KMS-11 (cell line): ENCODE results near the gene FGF12.

ENCODE experiments used
- H2AFZ ChIP-seq: fragments of 200-600 bp; sonication (generic); 2 replicates; pipeline ENCODE4 v1.6.1; 2016; ENCODE audit warnings: antibody characterized with exemption, mixed run types, low read depth
- H3K27ac ChIP-seq: fragments of 200-600 bp; sonication (generic); 2 replicates; pipeline ENCODE4 v1.6.1; 2016; ENCODE audit warnings: mild to moderate bottlenecking, mixed run types
- H3K27me3 ChIP-seq: fragments of 200-600 bp; sonication (generic); 2 replicates; pipeline ENCODE4 v1.6.1; 2017; ENCODE audit warnings: mild to moderate bottlenecking, low read depth, mixed run types, moderate library complexity; ENCODE audit not compliant: insufficient read depth
- H3K36me3 ChIP-seq: fragments of 200-600 bp; sonication (generic); 2 replicates; pipeline ENCODE4 v1.6.1; 2017; ENCODE audit warnings: mild to moderate bottlenecking, mixed run types; ENCODE audit not compliant: insufficient read depth
- H3K4me1 ChIP-seq: fragments of 200-600 bp; sonication (generic); 2 replicates; pipeline ENCODE4 v1.6.1; 2016; ENCODE audit warnings: mild to moderate bottlenecking, low read depth, mixed run types; ENCODE audit not compliant: poor library complexity, severe bottlenecking
- H3K4me2 ChIP-seq: fragments of 200-600 bp; sonication (generic); 2 replicates; pipeline ENCODE4 v1.7.0; 2016; ENCODE audit warnings: mild to moderate bottlenecking, mixed run types
- H3K4me3 ChIP-seq: fragments of 200-600 bp; sonication (generic); IDR thresholded peaks from 2 replicates; pipeline ENCODE4 v1.6.1; 2017; ENCODE audit warnings: low read depth, low read length, mixed read lengths; ENCODE audit not compliant: insufficient read depth
- H3K79me2 ChIP-seq: fragments of 200-600 bp; sonication (generic); 2 replicates; pipeline ENCODE4 v1.6.1; 2016; ENCODE audit warnings: low read depth, mixed run types; ENCODE audit not compliant: insufficient read depth
- H3K9ac ChIP-seq: fragments of 200-600 bp; sonication (generic); 2 replicates; pipeline ENCODE4 v1.6.1; 2016; ENCODE audit warnings: mild to moderate bottlenecking, mixed run types
- H4K20me1 ChIP-seq: fragments of 200-600 bp; sonication (generic); 2 replicates; pipeline ENCODE4 v1.6.1; 2016; ENCODE audit warnings: mild to moderate bottlenecking, mixed run types; ENCODE audit not compliant: insufficient read depth
- CTCF ChIP-seq: fragments of 200-600 bp; sonication (generic); conservative IDR thresholded peaks from 2 replicates; pipeline ENCODE4 v1.6.1; 2017; ENCODE audit warnings: low read depth, mild to moderate bottlenecking, antibody characterized with exemption, low read length, moderate library complexity, mixed read lengths

The FGF12 gene

GRCh38 chr3:192608726-192609600 is 118.4 kb downstream of the FGF12 start:
- Histone ChIP-seq H2AFZ (no peak overlapping the region), H3K4me2 (no peak overlapping the region), H3K27ac (no peak overlapping the region), H3K4me1 (no peaks in the 10 kb centered on the region), H3K27me3 (no peaks in the 10 kb centered on the region), H3K36me3 (no peaks in the 10 kb centered on the region), H4K20me1 (no peaks in the 10 kb centered on the region), H3K79me2 (no peaks in the 10 kb centered on the region), H3K9ac (no peak overlapping the region), H3K4me3 (no peak overlapping the region)
- TF ChIP-seq CTCF: no peak

GRCh38 chr3:192607798-192608197 is 119.5 kb downstream of the FGF12 start:
- H3K36me3 ChIP-seq: no peaks in the 10 kb centered on the region
- H2AFZ ChIP-seq: no peak overlapping the region
- H3K27ac ChIP-seq: no peak overlapping the region
- no peaks in the 10 kb centered on the region for H3K79me2 ChIP-seq
- no peaks in the 10 kb centered on the region for H3K27me3 ChIP-seq
- no peaks in the 10 kb centered on the region for H3K4me1 ChIP-seq
- no peak overlapping the region for H3K4me3 ChIP-seq
- H3K9ac ChIP-seq: no peak overlapping the region
- no peak for TF ChIP-seq CTCF
- H4K20me1 ChIP-seq: no peaks in the 10 kb centered on the region
- H3K4me2 ChIP-seq: no peak overlapping the region

- no peak overlapping the region for H3K27ac ChIP-seq
- no peaks in the 10 kb centered on the region for H3K4me1 ChIP-seq
- H3K9ac ChIP-seq: no peak overlapping the region
- no peak overlapping the region for H2AFZ ChIP-seq
- H3K36me3 ChIP-seq: no peaks in the 10 kb centered on the region
- H3K4me3 ChIP-seq: no peak overlapping the region
- no peak overlapping the region for H3K4me2 ChIP-seq
- no peak for TF ChIP-seq CTCF
- H3K79me2 ChIP-seq: no peaks in the 10 kb centered on the region
- no peaks in the 10 kb centered on the region for H3K27me3 ChIP-seq
- H4K20me1 ChIP-seq: no peaks in the 10 kb centered on the region
These were observed 129.4 kb downstream of the FGF12 start for GRCh38 chr3:192597913-192598312.

DNA sequence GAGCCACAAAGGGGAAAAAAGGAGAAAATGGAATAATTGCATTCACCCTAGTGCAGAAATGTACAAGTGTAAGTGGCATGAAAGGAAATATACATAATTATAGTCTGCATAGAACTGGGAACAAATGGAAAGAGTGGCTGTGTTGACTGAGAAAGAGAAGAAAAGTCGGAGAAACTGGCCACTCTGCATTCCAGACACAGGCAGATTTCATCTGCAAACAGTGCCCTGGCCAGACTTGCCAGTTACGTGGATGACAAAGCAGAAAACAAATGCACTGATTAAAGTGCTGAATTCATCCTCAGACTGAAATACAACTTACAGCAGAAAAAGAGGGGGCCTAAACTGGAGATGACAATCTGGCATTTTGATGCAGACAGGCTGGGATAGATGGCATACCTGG is 129.8 kb downstream of the FGF12 start:
- Histone ChIP-seq H3K9ac (no peak overlapping the region), H3K4me3 (no peak overlapping the region), H3K36me3 (no peaks in the 10 kb centered on the region), H3K4me2 (no peak overlapping the region), H3K27me3 (no peaks in the 10 kb centered on the region), H2AFZ (no peak overlapping the region), H3K79me2 (no peaks in the 10 kb centered on the region), H3K27ac (no peak overlapping the region), H4K20me1 (no peaks in the 10 kb centered on the region), H3K4me1 (no peaks in the 10 kb centered on the region)
- TF ChIP-seq CTCF: no peak
